HEK293 (cell line): ENCODE results near the gene ADAMTS12.
"Not testable (repeated sequence)": the region's sequence is repeated elsewhere in the genome, so short reads cannot be mapped to it uniquely, and the experiment has no call there.

Source experiments
- CTCF ChIA-PET: fragments of 350-600 bp; formaldehyde crosslinking; extraction: SDS; loops from one replicate; lab custom pipeline; 2021; ENCODE audit warnings: antibody characterized with exemption; lab: Yijun Ruan, JAX
- POLR2A ChIA-PET: fragments of 300-600 bp; formaldehyde crosslinking; extraction: SDS; loops from one replicate; lab custom pipeline; 2020; ENCODE audit warnings: antibody characterized with exemption, inconsistent platforms; lab: Yijun Ruan, JAX
- H3K27ac ChIP-seq: fragments of 200-500 bp; sonication (Bioruptor generic); 2 replicates; pipeline ENCODE4 v1.5.1; 2014; ENCODE audit warnings: low read depth, low read length, control low read depth, inconsistent platforms; ENCODE audit errors: extremely low read depth
- H3K36me3 ChIP-seq, 2 experiments: fragments of 200-500 bp in 1 of 2; sonication (Bioruptor generic) in 1 of 2; 1 replicate in 1 of 2; 2 replicates in 1 of 2; pipeline ENCODE4 v1.5.1; 2014 to 2017; ENCODE audit warnings: inconsistent platforms in 2 of 2, low read length in 2 of 2; ENCODE audit not compliant: control insufficient read depth in 2 of 2, insufficient read depth in 1 of 2
- H3K4me1 ChIP-seq: fragments of 200-500 bp; sonication (Bioruptor generic); 2 replicates; pipeline ENCODE4 v1.5.1; 2014; ENCODE audit warnings: mild to moderate bottlenecking, low read length, inconsistent platforms; ENCODE audit not compliant: control insufficient read depth, insufficient read depth
- H3K4me3 ChIP-seq: 2 replicates; pipeline ENCODE4 v1.5.1; 2011; ENCODE audit warnings: low read depth, mild to moderate bottlenecking, control low read depth, low read length, moderate library complexity
- H3K9me3 ChIP-seq: fragments of 200-500 bp; sonication (Bioruptor generic); 2 replicates; pipeline ENCODE4 v1.5.1; 2014; ENCODE audit warnings: low read depth, low read length, inconsistent platforms; ENCODE audit not compliant: control insufficient read depth, insufficient read depth
- EGR2 ChIP-seq: fragments of 450-650 bp; formaldehyde crosslinking; IDR thresholded peaks from 2 replicates; pipeline ENCODE4 v1.5.1; 2016; ENCODE audit warnings: low read depth, missing biosample characterization, missing genetic modification characterization
- ELK4 ChIP-seq: IDR thresholded peaks from 2 replicates; pipeline ENCODE4 v1.6.1; 2011; ENCODE audit warnings: mild to moderate bottlenecking, low read depth, low read length, borderline replicate concordance
- GFI1B ChIP-seq: fragments of 450-650 bp; formaldehyde crosslinking; IDR thresholded peaks from 2 replicates; pipeline ENCODE4 v1.5.1; 2016; ENCODE audit warnings: missing biosample characterization, missing genetic modification characterization
- HIC1 ChIP-seq: fragments of 450-650 bp; formaldehyde crosslinking; IDR thresholded peaks from 2 replicates; pipeline ENCODE4 v1.5.1; 2016; ENCODE audit warnings: missing biosample characterization, missing genetic modification characterization
- IKZF3 ChIP-seq: fragments of 450-650 bp; IDR thresholded peaks from 2 replicates; pipeline ENCODE4 v1.5.0; 2018; ENCODE audit warnings: missing biosample characterization, mild to moderate bottlenecking, missing genetic modification characterization, moderate library complexity
- KLF17 ChIP-seq: fragments of 450-650 bp; formaldehyde crosslinking; IDR thresholded peaks from 2 replicates; pipeline ENCODE4 v1.5.1; 2016; ENCODE audit warnings: missing biosample characterization, missing genetic modification characterization
- WT1 ChIP-seq: fragments of 450-650 bp; formaldehyde crosslinking; IDR thresholded peaks from 2 replicates; pipeline ENCODE4 v1.5.1; 2016; ENCODE audit warnings: missing biosample characterization, missing genetic modification characterization
- ZFHX2 ChIP-seq: fragments of 450-650 bp; formaldehyde crosslinking; conservative IDR thresholded peaks from 2 replicates; pipeline ENCODE4 v1.5.1; 2016; ENCODE audit warnings: missing biosample characterization, missing genetic modification characterization
- ZNF10 ChIP-seq: fragments of 450-650 bp; formaldehyde crosslinking; IDR thresholded peaks from 2 replicates; pipeline ENCODE4 v1.5.1; 2017; ENCODE audit warnings: missing biosample characterization, missing genetic modification characterization
- ZNF112 ChIP-seq: fragments of 450-650 bp; formaldehyde crosslinking; IDR thresholded peaks from 2 replicates; pipeline ENCODE4 v1.5.0; 2017; ENCODE audit warnings: missing biosample characterization, missing genetic modification characterization
- ZNF146 ChIP-seq: fragments of 450-650 bp; formaldehyde crosslinking; IDR thresholded peaks from 2 replicates; pipeline ENCODE4 v1.5.1; 2016; ENCODE audit warnings: missing biosample characterization, missing genetic modification characterization
- ZNF174 ChIP-seq: fragments of 450-650 bp; formaldehyde crosslinking; IDR thresholded peaks from 2 replicates; pipeline ENCODE4 v1.5.0; 2017; ENCODE audit warnings: missing biosample characterization, mild to moderate bottlenecking, missing genetic modification characterization
- ZNF248 ChIP-seq: fragments of 450-650 bp; formaldehyde crosslinking; IDR thresholded peaks from 2 replicates; pipeline ENCODE4 v1.5.1; 2017; ENCODE audit warnings: missing biosample characterization, missing genetic modification characterization
- ZNF530 ChIP-seq: fragments of 450-650 bp; formaldehyde crosslinking; IDR thresholded peaks from 2 replicates; pipeline ENCODE4 v1.5.1; 2016; ENCODE audit warnings: low read depth, missing biosample characterization, missing genetic modification characterization
- ZNF639 ChIP-seq: fragments of 450-650 bp; formaldehyde crosslinking; IDR thresholded peaks from 2 replicates; pipeline ENCODE4 v1.5.1; 2016; ENCODE audit warnings: missing biosample characterization, missing genetic modification characterization
- ZNF707 ChIP-seq: fragments of 450-650 bp; formaldehyde crosslinking; IDR thresholded peaks from 2 replicates; pipeline ENCODE4 v1.5.1; 2016; ENCODE audit warnings: missing biosample characterization, missing genetic modification characterization
- ZNF76 ChIP-seq: fragments of 450-650 bp; formaldehyde crosslinking; IDR thresholded peaks from 2 replicates; pipeline ENCODE4; 2016; ENCODE audit warnings: low read depth, missing biosample characterization, missing genetic modification characterization, borderline replicate concordance
- ZNF837 ChIP-seq: fragments of 450-650 bp; formaldehyde crosslinking; IDR thresholded peaks from 2 replicates; pipeline ENCODE4 v1.5.1; 2016; ENCODE audit warnings: missing biosample characterization, missing genetic modification characterization

The ADAMTS12 gene

GRCh38 chr5:33523208-33523771 lies 368.5 kb downstream of the ADAMTS12 start:
- H3K4me1 ChIP-seq = 0 out of 2 replicates have a peak, but pooled peaks cover 3% of the 10 kb centered on the region
- H3K27ac ChIP-seq = no peak overlapping the region
- H3K4me3 ChIP-seq = no peak overlapping the region
- ChIA-PET CTCF (no interaction called here), POLR2A (no interaction called here)
- no peaks in the 10 kb centered on the region for H3K36me3 ChIP-seq
- no peaks in the 10 kb centered on the region for H3K9me3 ChIP-seq
- TF ChIP-seq ZFHX2 (tag by site-specific recombination) (0 out of 2 replicates have a peak, but pooled peaks have one; percentile 27), ZNF248 (tag by site-specific recombination) (no peak), ZNF837 (tag by site-specific recombination) (no peak), IKZF3 (tag by site-specific recombination) (no peak), EGR2 (tag by site-specific recombination) (peak; percentile 68), ZNF707 (tag by site-specific recombination) (no peak), ZNF174 (tag by site-specific recombination) (no peak)

GRCh38 chr5:33516421-33516820 lies 375.4 kb downstream of the ADAMTS12 start:
- TF ChIP-seq ZNF10 (tag by site-specific recombination) (no peak), KLF17 (tag by site-specific recombination) (no peak), HIC1 (no peak), ZNF146 (tag by site-specific recombination) (no peak), EGR2 (tag by site-specific recombination) (no peak), GFI1B (tag by site-specific recombination) (no peak), ZNF112 (no peak), ELK4 (no peak), ZNF639 (tag by site-specific recombination) (no peak), WT1 (tag by site-specific recombination) (no peak), ZNF530 (tag by site-specific recombination) (no peak), ZNF76 (tag by site-specific recombination) (no peak)
- POLR2A ChIA-PET = no interaction called here
- Histone ChIP-seq H3K4me3 (no peak overlapping the region), H3K4me1 (no peaks in the 10 kb centered on the region), H3K36me3 (no peaks in the 10 kb centered on the region), H3K9me3 (no peaks in the 10 kb centered on the region), H3K27ac (no peak overlapping the region)
- CTCF ChIA-PET = no interaction called here

GRCh38 chr5:33515366-33515765 lies 376.4 kb downstream of the ADAMTS12 start:
- H3K9me3 ChIP-seq, CTCF ChIA-PET, H3K4me3 ChIP-seq, H3K27ac ChIP-seq, H3K36me3 ChIP-seq, H3K4me1 ChIP-seq, POLR2A ChIA-PET: not testable (repeated sequence)
